Urinary bladder (tissue), 4 donors: Measurements from ENCODE around the gene SIDT2. TPM values are rescaled to one million over a fixed set of nuclear protein-coding genes. Genes with fewer than 3 reads are reported as not detected.
A peak's percentile ranks its signal among the peaks of the same experiment; 100 is the strongest.

Experiments
- DNase-seq: peaks from one replicate; pipeline ENCODE4 v3.0.0-alpha.2; 2015; ENCODE audit errors: extremely low spot score
- H3K27ac ChIP-seq: one replicate; pipeline ENCODE4 v1.5.1; 2013; ENCODE audit warnings: low read depth, mild to moderate bottlenecking, moderate library complexity
- H3K36me3 ChIP-seq: one replicate; pipeline ENCODE4 v1.6.1; 2013; ENCODE audit warnings: mild to moderate bottlenecking, moderate library complexity; ENCODE audit not compliant: insufficient read depth
- H3K4me1 ChIP-seq: one replicate; pipeline ENCODE4 v1.6.1; 2013; ENCODE audit warnings: mild to moderate bottlenecking, moderate library complexity; ENCODE audit not compliant: insufficient read depth
- H3K4me3 ChIP-seq: one replicate; pipeline ENCODE4 v1.5.1; 2013; ENCODE audit warnings: low read depth, low read length
- WGBS: extraction: QIAGEN DNeasy Blood & Tissue Kit; methylation state at CpG from one replicate; pipeline ENCODE4 v1.1.7; 2013; 5-methylcytosine and 5-hydroxymethylcytosine counted together
- polyA plus RNA-seq: library from polyadenylated mRNA; stranded (reverse); fragments of 200-250 nt; gene quantifications from one replicate; pipeline ENCODE4 v1.2.3, GENCODE V29; 2013
- total RNA-seq: library from RNA; depleted of rRNA; stranded (reverse); fragments of >200 nt; gene quantifications from one replicate; pipeline ENCODE4 v1.2.3, GENCODE V29; 2014
- donor health status: healthy with polysubstance abuse.
- donor health status: healthy.

Gene SIDT2
- total and polyA plus RNA-seq, 2 donors, result 19.6 to 31.6 TPM

DNA sequence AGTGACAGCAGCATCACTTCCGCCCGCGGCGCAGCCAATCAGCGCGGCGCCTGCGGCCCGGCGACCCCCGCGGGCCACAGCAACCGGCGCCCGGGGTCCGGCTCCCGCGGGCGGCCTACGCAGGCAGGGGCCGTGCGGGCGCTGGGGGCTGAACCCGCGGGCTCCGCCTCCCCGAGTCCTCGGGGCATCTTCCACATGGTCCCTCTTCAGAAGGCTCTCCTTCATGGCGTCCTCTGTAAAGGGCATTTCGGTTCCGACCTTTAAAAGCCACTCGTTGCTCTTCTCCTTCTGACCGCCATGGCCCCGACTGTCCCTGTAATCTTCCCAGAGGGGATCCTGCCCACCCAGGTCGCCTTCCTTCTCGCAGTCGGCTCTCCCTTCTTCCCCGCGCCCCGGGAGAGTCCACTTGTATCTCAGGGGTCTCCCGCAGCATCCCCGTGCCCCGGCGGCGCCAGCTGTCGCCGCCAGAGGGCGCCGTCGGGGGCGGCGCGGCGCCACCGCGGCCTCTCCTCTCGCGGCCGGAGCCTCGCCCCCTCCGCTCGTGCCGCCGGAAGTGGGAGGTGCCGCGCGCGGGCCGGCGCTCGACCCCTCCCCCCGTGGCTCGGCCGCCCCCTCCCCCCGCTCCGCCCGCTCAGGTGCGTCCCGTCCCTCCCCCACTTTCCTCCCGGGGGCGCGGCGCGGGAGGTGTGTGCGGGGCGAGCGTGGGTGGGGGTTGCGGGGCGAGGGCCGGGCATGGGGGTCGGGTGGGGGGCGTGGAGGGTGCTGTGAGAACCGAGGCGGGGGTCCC lies 53.7 kb downstream of the SIDT2 start, which contains the start of gene RNF214:
TSS of gene RNF214 (plus strand) at position 580 of the 787 bp plus-strand sequence. CDS start 1,602 bp downstream, outside the sequence.
- H3K4me1 ChIP-seq, result no peaks in the 10 kb centered on the region

DNA sequence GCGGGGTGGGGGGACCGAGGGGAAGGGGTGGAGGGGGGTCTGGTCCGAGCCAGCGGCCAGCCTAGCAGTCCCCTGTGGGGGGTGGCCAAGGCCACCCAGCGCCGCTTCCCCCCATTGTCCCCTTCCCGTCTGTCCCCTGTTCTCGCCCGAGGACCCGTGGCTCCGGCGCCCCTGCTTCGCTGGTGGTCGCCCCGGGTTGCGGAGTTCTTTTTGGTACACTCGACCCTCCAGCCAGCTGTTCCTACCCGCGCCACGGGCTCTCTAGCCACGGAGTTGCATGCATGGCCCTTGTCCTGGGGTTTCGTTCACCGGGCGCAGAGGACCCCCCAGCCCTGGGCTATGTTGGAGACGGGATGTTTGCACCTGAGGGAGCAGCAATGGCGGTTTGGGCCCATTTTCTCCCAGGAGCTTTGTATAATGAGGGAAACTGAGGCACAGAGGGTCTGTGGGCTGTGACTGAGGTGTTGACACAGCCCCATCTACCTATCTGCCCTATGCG lies 54.4 kb downstream of the SIDT2 start:
- H3K4me1 ChIP-seq, result no peaks in the 10 kb centered on the region
- H3K4me3 ChIP-seq, result peak overlapping the region; percentile 93
- no peak overlapping the region for H3K27ac ChIP-seq
- DNase-seq, result no peak
- H3K36me3 ChIP-seq, result no peaks in the 10 kb centered on the region
- WGBS, result 2% methylated on average over 27 of the region's 27 CpGs

More for the DNA sequence above, 53.7 kb downstream of the SIDT2 start, which contains the start of gene RNF214:
- Histone ChIP-seq H3K36me3 (no peaks in the 10 kb centered on the region), H3K4me3 (peak within 1 kb of the TSS; percentile 93), H3K27ac (peak within 1 kb of the TSS; percentile 94)
- WGBS, result 1% methylated on average over 92 of the region's 94 CpGs
- peak; percentile 43 for DNase-seq

DNA sequence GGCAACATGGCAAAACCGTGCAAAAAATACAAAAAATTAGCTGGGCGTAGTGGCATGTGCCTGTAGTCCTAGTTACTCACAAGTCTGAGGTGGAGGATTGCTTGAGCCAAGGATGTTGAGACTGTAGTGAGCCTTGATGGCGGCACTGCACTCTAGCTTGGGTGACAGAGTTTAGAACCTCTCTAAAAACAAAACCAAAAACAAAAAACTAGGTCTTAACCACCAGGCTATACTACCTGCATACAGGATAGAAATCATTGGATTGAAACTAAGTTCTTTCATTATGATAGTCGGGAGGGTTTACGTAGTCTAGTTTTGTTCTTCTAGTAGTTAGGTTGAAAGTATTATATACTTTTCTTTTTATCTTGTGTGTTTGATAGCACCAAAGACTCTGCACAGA lies 59.7 kb downstream of the SIDT2 start:
- Histone ChIP-seq H3K36me3 (peaks cover 3% of the 10 kb centered on the region), H3K4me1 (no peaks in the 10 kb centered on the region), H3K27ac (no peak overlapping the region), H3K4me3 (no peak overlapping the region)
- DNase-seq, result no peak
- WGBS, result 93% methylated on average over 5 of the region's 5 CpGs

DNA sequence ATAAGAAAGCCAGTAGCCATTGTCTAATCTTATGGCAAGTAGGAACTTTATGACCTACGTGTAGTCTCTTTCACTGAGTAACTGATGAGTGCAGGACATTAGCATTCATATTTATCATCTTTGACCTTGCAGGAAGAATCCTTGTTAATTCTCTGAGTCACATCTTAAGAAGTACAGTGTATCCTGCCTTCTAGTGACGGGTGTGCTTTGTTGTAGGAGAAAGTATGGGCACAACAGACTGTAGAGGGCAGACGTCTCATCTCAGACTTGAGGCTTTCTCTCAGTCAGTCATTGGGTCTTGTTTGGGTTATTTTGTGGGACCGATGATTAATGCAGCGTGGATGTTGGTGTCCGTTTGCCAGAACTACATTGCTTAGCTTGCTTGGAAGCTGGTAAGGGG lies 60.8 kb downstream of the SIDT2 start:
- no peak for DNase-seq
- no peak overlapping the region for H3K4me3 ChIP-seq
- peaks cover 3% of the 10 kb centered on the region for H3K36me3 ChIP-seq
- no peak overlapping the region for H3K27ac ChIP-seq
- H3K4me1 ChIP-seq, result no peaks in the 10 kb centered on the region
- 81% methylated on average over 6 of the region's 6 CpGs for WGBS

Other genes starting within 250 kb of the SIDT2 start
- gene SIK3, start 80.3 kb upstream of the SIDT2 start, total RNA-seq, result 24.0 TPM
- gene SIK3, start 80.3 kb upstream of the SIDT2 start, polyA plus RNA-seq, result 17.2 TPM
- 115 TPM for gene PAFAH1B2, start 34.5 kb upstream of the SIDT2 start, total RNA-seq
- gene PAFAH1B2, start 34.5 kb upstream of the SIDT2 start, polyA plus RNA-seq, result 23.9 TPM
- 2,727 TPM for gene TAGLN, start 20.6 kb downstream of the SIDT2 start, total RNA-seq
- 17,163 TPM for gene TAGLN, start 20.6 kb downstream of the SIDT2 start, polyA plus RNA-seq
- 23.7 TPM for gene PCSK7, start 53.3 kb downstream of the SIDT2 start, total RNA-seq
- 45.6 TPM for gene PCSK7, start 53.3 kb downstream of the SIDT2 start, polyA plus RNA-seq
- 15.2 TPM for gene RNF214, start 53.9 kb downstream of the SIDT2 start, total RNA-seq
- gene RNF214, start 53.9 kb downstream of the SIDT2 start, polyA plus RNA-seq, result 14.5 TPM
- gene BACE1-AS, start 112.6 kb downstream of the SIDT2 start, total RNA-seq, result 4.5 TPM
- gene BACE1-AS, start 112.6 kb downstream of the SIDT2 start, polyA plus RNA-seq, result 6.0 TPM
- 19.1 TPM for gene BACE1, start 137.5 kb downstream of the SIDT2 start, total RNA-seq
- gene BACE1, start 137.5 kb downstream of the SIDT2 start, polyA plus RNA-seq, result 20.0 TPM
- gene CEP164, start 149.1 kb downstream of the SIDT2 start, total RNA-seq, result 29.0 TPM
- 17.5 TPM for gene CEP164, start 149.1 kb downstream of the SIDT2 start, polyA plus RNA-seq